ENCODE results near the gene LBX2. TPM values are rescaled to one million over a fixed set of nuclear protein-coding genes. Genes with fewer than 3 reads are reported as not detected.

Gene LBX2
- polyA plus RNA-seq, 1 of the 3 experiments (the other 2 are of a cell fraction) = 0.03 TPM

GRCh38 chr2:74535440-74535965 is 36.1 kb upstream of the LBX2 start (continued):
- TF ChIP-seq USF2 (IDR thresholded peaks at IDR 0.05; ENCODE audit: borderline replicate concordance, low read depth, low read length) (no peak), IRF3 (IDR thresholded peaks at IDR 0.05; ENCODE audit: low read depth, low read length) (no peak), FOXJ3 (CRISPR knock-in tag; IDR thresholded peaks at IDR 0.05) (no peak), TAF1 (IDR thresholded peaks at IDR 0.05; ENCODE audit: borderline replicate concordance, low read depth, low read length) (no peak), FOSL2 (IDR thresholded peaks at IDR 0.05; ENCODE audit: borderline replicate concordance, low read depth) (no peak)

GRCh38 chr2:74534411-74534810 is 35.0 kb upstream of the LBX2 start:
- Histone ChIP-seq H4K20me1 (ENCODE audit: insufficient read depth) (no peaks in the 10 kb centered on the region), H3K79me2 (ENCODE audit: insufficient read depth) (peaks cover 23% of the 10 kb centered on the region), H3K36me3 (replicated peaks in 1 of 2; ENCODE audit: control insufficient read depth in 1 of 2, insufficient read depth in 2 of 2, low read length in 1 of 2) (peaks cover 10 to 25% of the 10 kb centered on the region in 2 experiments), H2AFZ (ENCODE audit: low read depth) (no peak overlapping the region), H3K4me2 (no peak overlapping the region), H3F3A (replicated peaks; ENCODE audit: insufficient read depth) (peaks cover 18% of the 10 kb centered on the region), H3K9ac (no peak overlapping the region), H3K9me2 (no peaks in the 10 kb centered on the region), H3K27me3 (ENCODE audit: insufficient read depth) (no peaks in the 10 kb centered on the region), H3K9me3 (no peaks in the 10 kb centered on the region), H3K27ac (ENCODE audit: low read depth in 2 of 2, low read length in 1 of 2) (no peak overlapping the region; a peak in 1 of 4 replicates), H3K4me3 (ENCODE audit: low read depth in 2 of 2, low read length in 1 of 2) (no peak overlapping the region), H3K4me1 (ENCODE audit: control insufficient read depth in 1 of 2, insufficient read depth in 2 of 2, low read depth in 1 of 2, low read length in 1 of 2) (peaks cover 8 to 12% of the 10 kb centered on the region in 2 experiments; a peak in 3 of 4 replicates)
- ChIA-PET POLR2A (no interaction called here), CTCF (interaction anchor here (4.0 to 7.8 kb wide), 3 partner anchors 11 to 54 kb away, joined by 26 to 102 read pairs (median 71); partner anchors contain the start of genes CCDC142 and TTC31)
- no peak for DNase-seq
- TF ChIP-seq RXRA (IDR thresholded peaks at IDR 0.05; ENCODE audit: borderline replicate concordance, low read depth) = no peak
- peak; percentile 34; the same call in 1 of the 2 replicates for TF ChIP-seq POLR2AphosphoS5 (IDR thresholded peaks at IDR 0.05; ENCODE audit: low read depth, low read length)
- whole genome bisulfite sequencing (ENCODE audit: low lambda C conversion rate) = 96% methylated on average over 3 of the region's 12 CpGs

DNA sequence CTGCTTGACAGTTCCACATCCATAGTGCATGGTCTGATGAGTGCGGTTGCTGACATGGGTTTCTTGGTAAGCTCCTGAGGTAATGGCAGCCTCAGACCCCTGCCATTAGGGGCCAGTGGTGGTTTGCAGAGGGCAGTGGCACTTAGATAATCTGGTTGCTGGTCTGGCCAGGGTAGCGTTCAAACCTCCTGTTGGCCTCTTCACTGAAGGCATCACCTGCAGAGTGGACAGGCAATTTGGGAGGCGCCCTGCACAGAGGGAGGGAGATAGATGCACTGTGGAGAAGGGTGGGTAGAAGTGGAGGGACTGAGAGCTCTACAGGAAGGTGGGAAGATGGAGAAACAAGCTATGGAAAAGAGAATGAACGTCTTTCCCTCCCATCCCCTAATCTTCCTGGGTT is 34.1 kb upstream of the LBX2 start:
- no peak for DNase-seq
- Histone ChIP-seq H4K20me1 (ENCODE audit: insufficient read depth) (no peaks in the 10 kb centered on the region), H3K4me1 (ENCODE audit: control insufficient read depth in 1 of 2, insufficient read depth in 2 of 2, low read depth in 1 of 2, low read length in 1 of 2) (peaks cover 11 to 18% of the 10 kb centered on the region in 2 experiments), H3F3A (replicated peaks; ENCODE audit: insufficient read depth) (peaks cover 18% of the 10 kb centered on the region), H3K4me2 (no peak overlapping the region), H3K27ac (ENCODE audit: low read depth in 2 of 2, low read length in 1 of 2) (no peak overlapping the region), H3K9me2 (no peaks in the 10 kb centered on the region), H3K9me3 (no peaks in the 10 kb centered on the region), H3K27me3 (ENCODE audit: insufficient read depth) (no peaks in the 10 kb centered on the region), H2AFZ (ENCODE audit: low read depth) (no peak overlapping the region), H3K79me2 (ENCODE audit: insufficient read depth) (peaks cover 33% of the 10 kb centered on the region), H3K9ac (no peak overlapping the region), H3K36me3 (replicated peaks in 1 of 2; ENCODE audit: control insufficient read depth in 1 of 2, insufficient read depth in 2 of 2, low read length in 1 of 2) (peaks cover 10 to 25% of the 10 kb centered on the region in 2 experiments), H3K4me3 (ENCODE audit: low read depth in 2 of 2, low read length in 1 of 2) (no peak overlapping the region)
- TF ChIP-seq, protein P1, sequence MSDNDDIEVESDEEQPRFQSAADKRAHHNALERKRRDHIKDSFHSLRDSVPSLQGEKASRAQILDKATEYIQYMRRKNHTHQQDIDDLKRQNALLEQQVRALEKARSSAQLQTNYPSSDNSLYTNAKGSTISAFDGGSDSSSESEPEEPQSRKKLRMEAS (IDR thresholded peaks at IDR 0.05; ENCODE audit: low read depth) = no peak
- TF ChIP-seq RAD21 (IDR thresholded peaks at IDR 0.05; ENCODE audit: low read length) = no peak
- TF ChIP-seq GABPA (IDR thresholded peaks at IDR 0.05; ENCODE audit: low read depth) = no peak
- ChIA-PET POLR2A (interaction anchor here (1.0 to 2.9 kb wide), 4 partner anchors 26 to 79 kb away, joined by 3 to 11 read pairs (median 8); partner anchors contain the start of genes CCDC142, INO80B, PCGF1 and TTC31), CTCF (interaction anchor here (2.2 to 7.8 kb wide), 9 partner anchors 12 to 284 kb away, joined by 8 to 102 read pairs (median 26); partner anchors contain the start of genes CCDC142, MRPL53, PCGF1 and TTC31)
- 96% methylated on average over 4 of the region's 4 CpGs for WGBS (ENCODE audit: low lambda C conversion rate)
